LNCaP clone FGC (cell line): ENCODE measurements around the gene LMO4.

Experiments used
- DNase-seq: peaks from one replicate; pipeline ENCODE4 v3.0.0-alpha.2; 2011; ENCODE audit warnings: low read depth
- H3K4me3 ChIP-seq: 2 replicates; pipeline ENCODE4 v1.5.1; 2011; ENCODE audit warnings: mild to moderate bottlenecking, low read depth, low read length, control low read depth
- TF ChIP-seq, protein P1 (sequence below): IDR thresholded peaks from 2 replicates; pipeline ENCODE4 v1.5.1; 2012; ENCODE audit warnings: mild to moderate bottlenecking; ENCODE audit not compliant: control insufficient read depth, insufficient read depth; ENCODE audit errors: extremely low read depth

The LMO4 gene

DNA sequence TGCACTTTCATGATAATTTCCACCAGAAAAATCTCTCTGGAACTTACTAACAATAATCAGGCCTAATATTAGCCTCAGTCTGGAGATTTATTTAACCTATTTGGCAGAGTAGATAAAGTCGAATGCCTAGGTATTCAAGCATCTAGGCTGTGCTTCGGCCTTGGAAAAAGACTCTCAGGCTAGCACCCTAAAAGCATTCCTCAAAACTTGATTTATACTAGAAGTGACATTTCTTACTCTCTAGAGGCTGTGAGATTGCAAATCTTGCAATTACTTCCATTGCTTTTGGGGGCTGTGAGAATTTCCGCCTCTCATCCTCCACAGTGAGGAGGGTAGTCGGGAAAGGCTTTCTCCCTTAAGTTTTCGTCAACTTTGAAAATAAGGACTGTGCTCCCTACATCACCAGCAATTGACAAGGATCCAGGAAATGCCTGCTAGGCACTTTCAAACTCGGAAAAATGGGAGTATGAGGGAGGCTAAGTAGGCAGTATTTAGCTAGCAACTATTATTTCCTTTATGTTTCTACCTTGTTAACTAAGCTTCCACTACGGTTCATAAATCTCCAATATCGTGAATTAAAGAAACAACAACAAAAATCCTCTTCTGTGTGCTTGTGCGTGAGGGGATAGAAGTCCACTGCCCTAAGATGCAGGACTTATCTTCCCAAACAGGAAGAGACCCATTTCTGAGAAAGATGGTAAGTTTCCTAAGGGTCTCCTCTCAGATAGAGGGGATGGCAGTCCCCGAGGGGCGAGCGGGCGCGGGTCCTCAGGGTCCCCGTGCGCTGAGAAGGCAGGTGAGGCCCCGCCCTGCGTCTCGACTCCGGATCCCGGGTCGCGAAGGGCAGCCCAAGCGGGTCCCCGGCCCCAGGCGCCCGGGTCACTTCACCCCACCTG lies 1.1 kb upstream of the LMO4 start:
- peak overlapping the region; percentile 65 for H3K4me3 ChIP-seq
- no peak for DNase-seq
- TF ChIP-seq, protein P1, sequence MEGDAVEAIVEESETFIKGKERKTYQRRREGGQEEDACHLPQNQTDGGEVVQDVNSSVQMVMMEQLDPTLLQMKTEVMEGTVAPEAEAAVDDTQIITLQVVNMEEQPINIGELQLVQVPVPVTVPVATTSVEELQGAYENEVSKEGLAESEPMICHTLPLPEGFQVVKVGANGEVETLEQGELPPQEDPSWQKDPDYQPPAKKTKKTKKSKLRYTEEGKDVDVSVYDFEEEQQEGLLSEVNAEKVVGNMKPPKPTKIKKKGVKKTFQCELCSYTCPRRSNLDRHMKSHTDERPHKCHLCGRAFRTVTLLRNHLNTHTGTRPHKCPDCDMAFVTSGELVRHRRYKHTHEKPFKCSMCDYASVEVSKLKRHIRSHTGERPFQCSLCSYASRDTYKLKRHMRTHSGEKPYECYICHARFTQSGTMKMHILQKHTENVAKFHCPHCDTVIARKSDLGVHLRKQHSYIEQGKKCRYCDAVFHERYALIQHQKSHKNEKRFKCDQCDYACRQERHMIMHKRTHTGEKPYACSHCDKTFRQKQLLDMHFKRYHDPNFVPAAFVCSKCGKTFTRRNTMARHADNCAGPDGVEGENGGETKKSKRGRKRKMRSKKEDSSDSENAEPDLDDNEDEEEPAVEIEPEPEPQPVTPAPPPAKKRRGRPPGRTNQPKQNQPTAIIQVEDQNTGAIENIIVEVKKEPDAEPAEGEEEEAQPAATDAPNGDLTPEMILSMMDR = no peak

GRCh38 chr1:87329051-87329525 lies 408 bp downstream of the LMO4 start:
- peak overlapping the region; percentile 65 for H3K4me3 ChIP-seq
- TF ChIP-seq, protein P1 = no peak
- no peak for DNase-seq

DNA sequence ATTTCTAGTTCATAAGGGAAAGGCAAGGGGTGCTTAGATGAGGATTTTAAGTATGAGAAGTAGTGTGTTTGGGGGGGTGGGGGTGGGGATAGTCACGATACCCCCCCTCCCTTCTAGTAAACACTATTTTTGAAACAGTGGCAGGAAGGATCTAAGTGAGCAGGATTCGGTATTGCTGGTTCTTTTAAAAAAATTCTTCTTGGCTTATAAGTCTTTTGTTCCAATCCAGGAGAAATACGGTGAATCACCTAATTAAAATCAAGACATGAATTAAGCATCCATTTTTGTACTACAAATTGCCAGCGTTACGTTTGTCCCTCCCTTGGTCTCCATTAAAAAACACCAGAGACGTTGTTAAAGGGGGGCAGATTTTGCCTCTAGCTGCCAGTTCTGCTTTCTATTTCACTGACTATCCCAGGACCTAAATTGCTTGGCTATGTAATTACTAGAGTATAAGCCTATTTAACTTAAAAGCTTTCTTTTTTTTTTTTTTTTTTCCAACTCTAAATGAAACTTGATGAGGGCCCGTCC lies 911 bp downstream of the LMO4 start:
- TF ChIP-seq, protein P1 = no peak
- DNase-seq = no peak

DNA sequence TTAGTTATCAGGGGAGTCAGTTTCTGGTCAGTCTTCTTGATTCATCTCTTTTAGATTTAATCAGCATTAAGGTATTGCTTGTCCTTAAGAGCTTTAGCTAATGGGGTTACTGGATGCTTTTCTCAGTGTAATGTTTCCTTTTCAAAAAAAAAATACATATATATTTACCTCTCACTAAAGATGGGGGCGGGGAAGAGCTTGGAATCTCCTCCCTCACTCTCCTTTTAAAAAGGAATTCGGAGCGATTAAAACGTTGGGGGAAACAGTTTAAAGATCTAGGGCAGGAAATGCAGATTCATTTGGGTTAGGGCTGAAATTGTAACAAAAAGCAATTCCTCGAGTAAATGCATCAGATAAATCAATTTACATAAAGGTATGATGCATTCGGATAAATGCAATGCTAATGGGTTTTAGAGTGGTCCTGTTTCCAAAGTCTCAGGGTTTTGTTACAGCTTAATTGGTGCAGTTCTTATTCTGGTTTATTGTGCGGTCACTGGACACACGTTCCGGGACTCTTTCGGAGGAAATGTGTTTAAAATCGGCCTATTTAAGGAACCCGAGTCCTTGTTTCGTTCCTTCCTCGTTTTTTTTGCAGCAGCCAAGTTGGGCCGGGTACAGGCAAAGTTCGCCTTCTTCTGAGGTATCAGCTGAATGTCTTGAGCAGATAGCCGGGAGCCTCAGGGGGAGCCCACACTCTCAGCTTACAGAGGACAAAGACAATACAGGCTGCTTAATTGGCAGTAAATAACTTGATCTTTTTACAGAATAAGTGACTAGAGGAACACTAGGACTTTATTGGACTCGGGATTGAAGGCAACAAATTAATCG lies 1.6 kb downstream of the LMO4 start:
- DNase-seq = no peak
- TF ChIP-seq, protein P1 = no peak
- H3K4me3 ChIP-seq = peak overlapping the region; percentile 65

More for the DNA sequence above, 911 bp downstream of the LMO4 start:
- H3K4me3 ChIP-seq = peak overlapping the region; percentile 65

- TF ChIP-seq, protein P1 = no peak
- DNase-seq = no peak
- H3K4me3 ChIP-seq = peak overlapping the region; percentile 65
Measured at GRCh38 chr1:87330885-87331364, 2.2 kb downstream of the LMO4 start.

- TF ChIP-seq, protein P1 = no peak
- peak; percentile 83 for DNase-seq
- peak overlapping the region; percentile 65 for H3K4me3 ChIP-seq
Measured at GRCh38 chr1:87331365-87332241, 2.9 kb downstream of the LMO4 start.
